ENCODE results near the gene YOD1. TPM values are rescaled to one million over a fixed set of nuclear protein-coding genes. Genes with fewer than 3 reads are reported as not detected.

Gene YOD1
- total RNA-seq (2014; rRNA removed; shearing (Covaris generic)): 19.2 and 22.5 TPM in 2 replicates

DNA sequence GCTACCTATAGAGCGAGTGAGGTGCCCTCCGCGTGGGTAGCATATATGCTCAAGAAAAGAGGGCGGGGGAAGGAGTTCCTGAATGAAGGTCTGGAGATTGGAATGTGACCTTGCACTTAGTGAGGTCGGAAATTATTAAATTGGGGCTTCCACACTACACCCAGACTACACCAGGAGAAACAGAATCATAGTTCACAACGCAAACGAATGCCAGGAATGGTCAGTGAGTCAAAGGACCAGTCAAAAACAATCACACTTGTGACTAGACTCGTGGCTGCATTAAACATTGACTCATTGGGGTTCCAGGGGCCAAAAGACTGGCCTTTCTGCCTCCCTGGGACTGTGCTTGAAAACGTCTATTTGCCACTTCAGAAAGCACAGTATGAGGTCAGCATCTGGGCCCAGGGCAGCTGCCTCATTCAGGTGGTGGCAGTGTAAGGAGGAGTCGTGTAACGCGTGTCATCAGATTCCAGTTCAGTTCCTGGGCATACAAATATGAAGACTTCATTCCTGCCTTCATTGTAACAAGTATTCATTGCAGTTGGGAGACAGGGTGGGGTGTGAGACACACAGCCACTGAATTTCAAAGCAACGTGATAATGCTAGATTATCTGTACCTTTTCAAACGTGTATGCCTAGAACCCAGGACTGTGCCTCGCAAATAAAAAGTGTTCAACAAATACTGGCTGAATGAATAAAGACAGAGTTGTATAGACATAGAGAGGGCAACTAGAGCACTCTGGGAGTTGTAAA is at the start of gene YOD1:
Gene YOD1, minus strand, starts transcription at position 18 of the 753 bp plus-strand sequence. CDS start 178 bp downstream, outside the sequence.
- Histone ChIP-seq H3K36me3 (replicated peaks; ENCODE audit: control insufficient read depth, insufficient read depth, low read length) (peaks cover 9% of the 10 kb centered on the region), H3K27me3 (ENCODE audit: control insufficient read depth, insufficient read depth, low read length) (no peaks in the 10 kb centered on the region), H3K4me3 (ENCODE audit: insufficient read depth, low read depth, low read length) (peak within 1 kb of the TSS; percentile 78)
- no peak for DNase-seq

DNA sequence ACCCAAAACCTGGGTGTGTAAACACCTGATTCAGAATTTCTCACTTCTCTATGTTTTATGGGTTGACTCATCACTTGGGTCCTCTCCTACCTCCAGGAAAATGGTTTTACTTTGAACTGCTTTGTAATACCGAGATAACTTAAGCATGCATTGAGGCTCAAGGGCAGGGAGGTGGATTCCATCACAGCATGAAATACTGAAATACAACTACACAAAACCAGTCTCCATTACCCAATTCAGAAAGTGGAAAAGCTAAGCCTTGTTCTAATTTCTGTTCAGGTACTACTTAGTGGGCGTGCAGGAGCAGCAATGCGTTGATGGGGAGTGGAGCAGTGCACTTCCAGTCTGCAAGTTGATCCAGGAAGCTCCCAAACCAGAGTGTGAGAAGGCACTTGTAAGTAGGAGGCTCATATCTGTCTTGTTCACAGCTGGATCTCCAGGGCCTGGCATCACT is 46.9 kb upstream of the YOD1 start:
- no peaks in the 10 kb centered on the region for H3K36me3 ChIP-seq (replicated peaks; ENCODE audit: control insufficient read depth, insufficient read depth, low read length)

DNA sequence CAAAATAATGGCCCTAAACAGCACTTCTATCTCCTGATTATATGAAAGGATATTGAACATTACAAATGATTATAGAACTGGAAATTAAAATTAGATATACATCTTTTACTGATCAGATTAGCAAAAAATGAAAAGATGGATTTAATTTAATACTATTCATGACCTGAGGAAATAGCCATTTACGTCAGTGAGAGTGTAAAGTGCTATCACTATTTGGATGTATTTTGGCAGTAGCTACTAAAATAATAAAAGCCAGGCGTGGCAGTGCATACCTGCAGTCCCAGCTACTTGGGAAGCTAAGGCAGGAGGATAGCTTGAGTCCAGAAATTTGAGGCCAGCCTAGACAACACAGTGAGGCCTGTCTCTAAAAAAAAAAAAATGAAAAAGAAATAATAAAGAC is 42.9 kb upstream of the YOD1 start:
- no peaks in the 10 kb centered on the region for H3K36me3 ChIP-seq (replicated peaks; ENCODE audit: control insufficient read depth, insufficient read depth, low read length)
- H3K4me3 ChIP-seq (ENCODE audit: insufficient read depth, low read depth, low read length): no peak overlapping the region
- DNase-seq: no peak
- no peaks in the 10 kb centered on the region for H3K27me3 ChIP-seq (ENCODE audit: control insufficient read depth, insufficient read depth, low read length)

More for the DNA sequence above, 46.9 kb upstream of the YOD1 start:
- Histone ChIP-seq H3K4me3 (ENCODE audit: insufficient read depth, low read depth, low read length) (no peak overlapping the region), H3K27me3 (ENCODE audit: control insufficient read depth, insufficient read depth, low read length) (no peaks in the 10 kb centered on the region)
- no peak for DNase-seq

DNA sequence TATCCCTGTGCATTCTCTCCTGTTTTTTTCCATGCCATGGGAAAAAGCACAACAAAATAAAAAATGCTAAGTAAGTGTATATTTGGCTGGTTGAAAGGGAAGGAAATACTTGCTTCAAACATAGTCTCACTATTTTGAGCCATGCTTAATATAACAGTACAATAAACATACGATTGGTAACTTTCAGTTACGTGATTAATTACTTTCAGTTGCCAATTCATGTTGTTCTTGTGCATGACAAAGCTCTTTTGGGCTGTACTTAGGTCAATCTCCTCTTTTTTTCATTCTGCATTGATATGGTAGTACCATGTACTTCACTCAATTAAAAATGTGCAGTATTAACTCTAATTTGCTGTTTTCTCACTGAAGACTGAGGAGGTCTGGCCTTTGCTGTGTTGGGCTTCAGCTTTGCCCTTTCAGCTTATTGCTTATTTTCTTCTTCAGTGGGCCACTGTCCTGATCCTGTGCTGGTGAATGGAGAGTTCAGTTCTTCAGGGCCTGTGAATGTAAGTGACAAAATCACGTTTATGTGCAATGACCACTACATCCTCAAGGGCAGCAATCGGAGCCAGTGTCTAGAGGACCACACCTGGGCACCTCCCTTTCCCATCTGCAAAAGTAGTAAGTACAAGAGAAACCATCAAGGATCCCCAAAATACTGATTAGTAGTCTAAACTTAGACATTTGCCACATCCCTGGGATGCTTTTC is 40.3 kb upstream of the YOD1 start:
- Histone ChIP-seq H3K36me3 (replicated peaks; ENCODE audit: control insufficient read depth, insufficient read depth, low read length) (no peaks in the 10 kb centered on the region), H3K4me3 (ENCODE audit: insufficient read depth, low read depth, low read length) (no peak overlapping the region), H3K27me3 (ENCODE audit: control insufficient read depth, insufficient read depth, low read length) (no peaks in the 10 kb centered on the region)
- no peak for DNase-seq

DNA sequence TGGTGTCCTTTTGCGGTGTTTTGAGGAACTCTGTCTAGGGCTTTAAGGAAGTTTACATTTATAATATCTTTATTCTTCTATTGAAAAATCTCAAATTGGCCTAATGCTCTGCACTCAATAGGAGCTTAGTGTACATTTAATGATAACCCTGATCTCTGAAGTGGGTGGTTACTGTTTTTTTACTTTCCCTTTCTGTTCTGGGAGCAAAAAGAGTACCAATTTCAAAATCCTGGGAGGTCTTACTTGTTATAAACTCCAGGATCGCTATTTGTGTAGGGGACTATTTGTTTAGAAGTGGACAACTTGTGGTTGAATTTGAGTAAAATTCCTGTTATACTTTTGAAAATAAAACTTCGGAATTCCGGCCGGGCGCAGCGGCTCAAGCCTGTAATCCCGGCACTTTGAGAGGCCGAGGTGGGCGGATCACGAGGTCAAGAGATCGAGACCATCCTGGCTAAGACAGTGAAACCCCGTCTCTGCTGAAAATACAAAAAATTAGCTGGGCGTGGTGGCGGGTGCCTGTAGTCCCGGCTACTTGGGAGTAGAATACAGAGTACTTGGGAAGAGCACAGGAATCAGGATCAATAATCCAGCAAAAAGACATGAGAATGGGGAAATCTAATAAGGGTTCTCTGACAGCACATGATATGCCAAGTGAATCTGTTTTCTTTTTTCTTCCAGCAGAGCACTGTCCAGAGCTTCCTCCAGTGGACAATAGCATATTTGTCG is 38.8 kb upstream of the YOD1 start:
- no peaks in the 10 kb centered on the region for H3K36me3 ChIP-seq (replicated peaks; ENCODE audit: control insufficient read depth, insufficient read depth, low read length)
- no peak for DNase-seq
- H3K4me3 ChIP-seq (ENCODE audit: insufficient read depth, low read depth, low read length): no peak overlapping the region
- no peaks in the 10 kb centered on the region for H3K27me3 ChIP-seq (ENCODE audit: control insufficient read depth, insufficient read depth, low read length)

DNA sequence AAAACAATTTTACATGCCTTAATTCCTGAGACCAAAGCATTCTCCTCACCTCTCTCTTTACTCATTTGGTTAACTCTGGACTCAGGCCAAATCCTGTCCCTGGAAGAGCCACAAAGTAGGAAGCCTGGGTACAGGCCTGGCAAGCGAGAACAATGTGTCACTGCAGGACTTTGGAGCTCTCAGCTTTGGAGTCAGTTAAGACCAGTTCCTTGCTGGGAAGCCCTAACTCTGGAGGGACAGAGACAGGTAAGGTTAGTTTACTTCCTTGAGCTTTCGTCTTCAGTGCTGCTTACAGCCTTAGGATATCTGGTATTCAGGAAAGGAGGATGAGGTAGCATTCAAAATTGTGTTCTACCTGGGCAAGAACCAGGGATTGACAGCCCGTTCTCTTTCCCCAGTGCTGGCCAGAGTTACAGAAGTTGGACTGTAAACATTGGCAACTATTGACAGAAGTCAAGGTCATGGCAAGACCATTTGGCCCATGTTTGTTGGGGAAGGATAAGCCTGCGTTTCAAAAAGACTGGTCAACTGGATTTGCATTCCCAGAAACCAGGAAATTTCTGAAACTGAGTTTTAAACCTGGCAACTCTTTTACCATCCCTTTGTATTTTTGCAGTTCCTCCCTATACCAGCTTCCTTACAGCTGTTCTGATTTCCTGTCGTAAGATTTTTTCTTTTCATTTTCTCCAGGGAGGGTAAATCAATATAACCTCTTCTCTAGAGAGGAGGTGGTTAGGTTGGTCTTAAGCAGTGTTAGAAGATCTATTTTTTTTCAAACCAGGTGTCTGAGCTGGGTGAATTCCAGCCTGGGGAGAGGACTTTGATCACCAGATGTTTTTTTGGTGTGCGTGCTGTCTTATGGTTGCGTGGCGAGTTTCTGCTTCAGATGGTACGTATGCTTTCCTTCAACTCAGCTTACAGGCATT is 38.0 kb upstream of the YOD1 start, which contains the start of gene C4BPB:
Gene C4BPB, plus strand, starts transcription at position 160 of the 926 bp plus-strand sequence. Its CDS starts 672 bp downstream, at position 832.
- no peak for DNase-seq

DNA sequence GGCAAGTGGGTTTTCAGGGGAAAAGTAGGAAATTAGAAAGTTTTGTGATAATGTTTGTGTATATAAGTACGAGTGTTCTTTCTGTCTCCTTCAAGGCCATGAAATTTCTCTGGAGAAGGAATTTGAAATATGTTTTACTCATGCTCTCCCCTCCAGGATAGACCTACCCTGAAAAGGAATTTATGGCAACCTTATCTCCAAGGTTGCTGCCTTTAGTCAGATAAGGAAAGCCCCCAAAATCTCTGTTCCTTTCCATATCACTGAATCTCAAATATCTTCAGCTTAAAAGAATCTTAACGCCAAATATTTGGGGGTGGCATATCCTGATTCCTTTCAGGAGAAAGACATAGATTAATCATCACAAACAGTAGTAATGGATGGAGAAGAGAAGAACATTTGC is 37.2 kb upstream of the YOD1 start:
- no peak for DNase-seq
- H3K36me3 ChIP-seq (replicated peaks; ENCODE audit: control insufficient read depth, insufficient read depth, low read length): no peaks in the 10 kb centered on the region

More for the DNA sequence above, 38.0 kb upstream of the YOD1 start, which contains the start of gene C4BPB:
- no peaks in the 10 kb centered on the region for H3K36me3 ChIP-seq (replicated peaks; ENCODE audit: control insufficient read depth, insufficient read depth, low read length)
- H3K4me3 ChIP-seq (ENCODE audit: insufficient read depth, low read depth, low read length): no peak within 1 kb of the TSS
- no peaks in the 10 kb centered on the region for H3K27me3 ChIP-seq (ENCODE audit: control insufficient read depth, insufficient read depth, low read length)

DNA sequence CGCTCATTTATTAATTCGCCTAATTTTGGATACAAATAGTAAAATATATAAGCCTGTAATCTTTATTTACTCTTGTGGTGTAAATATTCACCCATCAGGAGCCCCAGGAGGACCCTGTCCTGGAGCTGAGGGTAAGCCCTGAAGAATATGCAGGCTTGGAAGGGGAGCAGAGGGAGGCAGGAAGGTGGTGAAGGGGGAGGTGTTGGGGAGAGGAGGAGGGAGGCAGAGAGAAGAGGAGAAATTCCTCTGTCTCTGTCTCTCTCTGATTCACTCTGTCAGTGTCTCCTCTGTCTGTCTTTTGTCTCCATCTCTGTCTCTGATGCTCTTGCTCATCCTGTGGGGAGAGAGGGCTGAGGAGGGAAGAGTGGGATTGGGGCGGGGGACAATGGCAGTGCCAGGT is 34.9 kb upstream of the YOD1 start:
- no peaks in the 10 kb centered on the region for H3K36me3 ChIP-seq (replicated peaks; ENCODE audit: control insufficient read depth, insufficient read depth, low read length)
- no peaks in the 10 kb centered on the region for H3K27me3 ChIP-seq (ENCODE audit: control insufficient read depth, insufficient read depth, low read length)
- H3K4me3 ChIP-seq (ENCODE audit: insufficient read depth, low read depth, low read length): no peak overlapping the region
- DNase-seq: no peak

More for the DNA sequence above, 37.2 kb upstream of the YOD1 start:
- Histone ChIP-seq H3K27me3 (ENCODE audit: control insufficient read depth, insufficient read depth, low read length) (no peaks in the 10 kb centered on the region), H3K4me3 (ENCODE audit: insufficient read depth, low read depth, low read length) (no peak overlapping the region)

DNA sequence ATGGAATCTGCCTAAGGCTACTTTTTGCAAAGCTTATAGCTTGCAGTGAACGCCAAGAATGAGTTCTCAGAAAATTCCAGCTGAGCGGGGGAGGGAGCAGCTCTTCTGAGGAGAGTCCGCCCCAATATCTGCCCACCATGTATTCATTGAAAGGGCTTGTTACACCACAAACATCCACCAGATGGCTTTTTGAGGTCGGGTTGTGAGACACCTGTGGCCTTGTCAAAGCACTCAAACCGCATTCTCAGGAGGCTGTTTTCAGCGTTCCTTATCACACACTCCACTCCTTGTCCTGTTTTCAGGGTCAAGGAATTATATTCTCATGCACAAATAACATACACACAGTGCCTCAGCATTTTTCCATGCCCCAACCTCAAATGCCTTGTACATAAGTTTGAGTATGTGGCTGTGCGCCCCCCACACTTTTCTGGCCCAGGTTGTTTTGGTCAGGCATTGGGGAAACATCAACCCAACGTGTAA is 33.7 kb upstream of the YOD1 start:
- no peaks in the 10 kb centered on the region for H3K27me3 ChIP-seq (ENCODE audit: control insufficient read depth, insufficient read depth, low read length)
- H3K4me3 ChIP-seq (ENCODE audit: insufficient read depth, low read depth, low read length): no peak overlapping the region
- DNase-seq: peak; percentile 66
- H3K36me3 ChIP-seq (replicated peaks; ENCODE audit: control insufficient read depth, insufficient read depth, low read length): no peaks in the 10 kb centered on the region

DNA sequence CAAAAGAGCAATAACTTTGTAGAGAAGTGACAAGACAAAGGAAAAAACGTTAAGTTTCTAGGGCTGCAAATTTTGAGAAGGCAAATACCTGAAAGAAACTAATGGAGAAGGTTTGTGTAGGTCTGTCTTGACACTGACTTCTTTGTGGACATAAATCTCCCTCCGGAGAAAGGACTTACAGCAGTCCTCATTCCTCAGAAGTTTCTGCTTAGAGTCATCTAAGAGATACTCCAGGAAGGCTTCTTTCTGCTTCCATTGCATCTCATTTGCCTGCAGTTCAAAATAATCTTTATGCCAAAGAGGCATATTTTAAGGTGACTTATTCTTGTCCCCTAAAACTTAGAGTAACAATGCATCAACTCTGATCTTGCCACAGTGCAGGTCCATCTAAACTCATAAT is 33.2 kb upstream of the YOD1 start:
- DNase-seq: no peak
- no peaks in the 10 kb centered on the region for H3K36me3 ChIP-seq (replicated peaks; ENCODE audit: control insufficient read depth, insufficient read depth, low read length)
- no peak overlapping the region for H3K4me3 ChIP-seq (ENCODE audit: insufficient read depth, low read depth, low read length)
- no peaks in the 10 kb centered on the region for H3K27me3 ChIP-seq (ENCODE audit: control insufficient read depth, insufficient read depth, low read length)

DNA sequence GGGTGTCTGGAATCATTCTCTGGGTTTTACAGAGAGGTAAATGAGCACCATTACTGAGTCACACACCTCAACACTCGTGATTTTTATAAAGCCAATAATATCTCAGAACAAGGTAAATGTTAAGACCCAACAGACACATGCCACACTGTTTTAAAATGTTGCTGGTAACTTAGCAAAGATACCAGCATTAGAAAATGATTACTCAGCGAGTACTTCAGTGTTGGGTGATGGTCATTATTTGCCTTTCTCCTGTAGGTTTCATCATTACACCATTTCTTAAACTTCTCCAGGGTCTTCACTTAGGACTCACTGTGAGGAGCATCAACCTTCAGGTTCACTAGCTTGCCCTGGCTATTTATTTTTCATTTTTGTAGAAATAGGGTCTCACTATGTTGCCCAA is 30.8 kb upstream of the YOD1 start:
- no peak overlapping the region for H3K4me3 ChIP-seq (ENCODE audit: insufficient read depth, low read depth, low read length)
- peaks cover 1% of the 10 kb centered on the region; the same call in 1 of the 2 replicates for H3K36me3 ChIP-seq (replicated peaks; ENCODE audit: control insufficient read depth, insufficient read depth, low read length)
- H3K27me3 ChIP-seq (ENCODE audit: control insufficient read depth, insufficient read depth, low read length): no peaks in the 10 kb centered on the region
- DNase-seq: no peak

DNA sequence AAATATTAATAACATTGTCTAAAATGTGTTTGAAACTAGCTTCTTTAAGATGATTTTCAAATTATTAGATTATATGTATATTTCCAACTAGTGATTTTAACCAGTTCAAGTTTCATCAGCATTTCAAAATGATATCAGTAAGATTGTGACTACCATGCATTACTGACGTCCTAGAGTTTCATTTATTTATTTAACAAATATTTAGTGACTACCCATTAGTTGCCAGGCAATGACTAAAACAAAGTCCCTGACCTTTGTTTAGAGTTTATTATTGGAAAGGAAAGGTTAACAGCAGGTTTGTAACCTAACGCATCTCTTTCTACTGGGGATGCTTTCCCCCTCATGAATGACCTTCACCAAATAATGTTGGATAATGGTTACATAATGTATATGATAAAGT is 30.1 kb upstream of the YOD1 start:
- Histone ChIP-seq H3K27me3 (ENCODE audit: control insufficient read depth, insufficient read depth, low read length) (no peaks in the 10 kb centered on the region), H3K4me3 (ENCODE audit: insufficient read depth, low read depth, low read length) (no peak overlapping the region), H3K36me3 (replicated peaks; ENCODE audit: control insufficient read depth, insufficient read depth, low read length) (peaks cover 1% of the 10 kb centered on the region; the same call in 1 of the 2 replicates)

DNA sequence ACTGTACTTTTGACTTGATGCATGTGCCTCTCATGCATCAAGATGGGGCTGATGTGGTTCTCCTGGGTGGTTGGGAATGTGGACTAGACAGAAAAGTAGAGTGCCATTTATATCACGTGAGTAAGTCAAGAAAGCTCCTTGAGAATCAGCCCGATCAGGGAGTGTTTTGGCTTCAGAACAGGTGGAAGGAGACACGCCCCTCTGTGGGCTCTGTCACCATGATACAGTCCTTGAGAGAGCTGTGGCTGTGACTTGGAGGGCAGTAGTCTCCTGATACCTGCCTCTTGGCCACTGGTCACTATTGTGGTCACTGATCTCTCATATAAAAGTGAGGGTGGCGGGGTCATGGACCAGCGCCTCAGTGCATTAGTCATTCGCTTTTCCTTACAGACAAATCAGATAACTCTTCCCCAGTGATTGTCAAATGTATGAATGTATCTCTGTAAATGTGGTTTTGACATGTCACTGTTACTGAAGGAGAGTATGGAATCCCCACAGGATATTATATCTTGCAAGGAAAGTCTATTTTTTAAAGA is 28.8 kb upstream of the YOD1 start:
- H3K27me3 ChIP-seq (ENCODE audit: control insufficient read depth, insufficient read depth, low read length): no peaks in the 10 kb centered on the region
- H3K36me3 ChIP-seq (replicated peaks; ENCODE audit: control insufficient read depth, insufficient read depth, low read length): peaks cover 1% of the 10 kb centered on the region; the same call in 1 of the 2 replicates
- no peak overlapping the region for H3K4me3 ChIP-seq (ENCODE audit: insufficient read depth, low read depth, low read length)
- no peak for DNase-seq

More for the DNA sequence above, 30.1 kb upstream of the YOD1 start:
- DNase-seq: no peak
